ENCODE results near the gene CCDC91.

- TF ChIP-seq POLR2AphosphoS5 (IDR thresholded peaks at IDR 0.05; ENCODE audit: low read depth, low read length) = no peak
- TF ChIP-seq SIN3A (IDR thresholded peaks at IDR 0.05; ENCODE audit: borderline replicate concordance, insufficient read depth, low read length) = no peak
Observed at GRCh38 chr12:28269851-28270250, 79.6 kb downstream of the CCDC91 start.

All from PFSK-1 (cell line).